Umbilical cord (tissue), 2 donors: Measurements from ENCODE around the gene THSD7B. TPM values are rescaled to one million over a fixed set of nuclear protein-coding genes. Genes with fewer than 3 reads are reported as not detected.

Experiments used
- DNase-seq: peaks from one replicate; pipeline ENCODE4 v3.0.0-alpha.2; 2015; ENCODE audit warnings: low spot score
- total RNA-seq: library from RNA; depleted of rRNA; stranded (reverse); fragments of >200 nt; gene quantifications from one replicate; pipeline ENCODE4 v1.2.3, GENCODE V29; 2014; ENCODE audit warnings: low replicate concordance; ENCODE audit not compliant: insufficient read depth

The THSD7B gene
- total RNA-seq, 1 donor from 2014 or later = 2.2 TPM

DNA sequence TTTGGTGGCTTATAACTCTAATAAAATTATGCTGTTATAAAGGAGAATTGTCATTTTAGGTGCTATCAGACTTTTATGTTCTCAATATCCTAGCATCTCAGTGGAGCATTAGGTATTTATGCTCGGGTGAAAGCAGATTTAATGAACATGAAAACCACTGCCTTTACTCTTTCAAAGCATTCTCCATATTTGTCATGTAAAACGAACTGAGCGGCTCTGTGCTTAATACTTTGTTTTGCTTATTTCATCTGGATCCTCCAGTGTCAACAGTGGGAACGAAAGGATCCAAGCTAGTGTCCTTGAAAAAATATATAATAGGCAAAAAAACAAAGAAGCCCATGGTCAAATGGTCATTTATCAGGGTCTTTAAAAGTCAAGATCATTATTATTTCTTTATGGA is 53.5 kb downstream of the THSD7B start:
- DNase-seq = no peak

DNA sequence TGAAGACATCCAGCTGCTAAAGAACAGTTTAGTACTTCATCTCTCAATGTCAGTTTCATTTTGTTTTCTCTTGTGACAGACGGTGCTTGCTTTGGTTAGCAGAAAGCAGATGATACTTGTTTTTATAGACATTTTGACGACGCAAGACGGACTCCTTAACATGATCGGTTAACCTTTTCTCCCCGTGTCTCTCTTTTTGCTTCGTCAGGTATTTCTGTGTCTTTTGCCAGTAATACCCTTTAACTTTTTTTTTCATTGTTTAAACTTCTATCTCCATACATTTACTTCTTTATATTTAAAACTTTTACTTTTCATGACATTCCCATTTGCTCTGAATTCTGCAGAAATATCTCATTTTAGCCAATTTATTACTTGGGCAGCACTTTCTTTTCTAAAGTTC is 57.9 kb downstream of the THSD7B start:
- DNase-seq = no peak

- no peak for DNase-seq
Observed at GRCh38 chr2:136828162-136828561, 62.8 kb downstream of the THSD7B start.

- DNase-seq = no peak
Observed at GRCh38 chr2:136828774-136829173, 63.4 kb downstream of the THSD7B start.

DNA sequence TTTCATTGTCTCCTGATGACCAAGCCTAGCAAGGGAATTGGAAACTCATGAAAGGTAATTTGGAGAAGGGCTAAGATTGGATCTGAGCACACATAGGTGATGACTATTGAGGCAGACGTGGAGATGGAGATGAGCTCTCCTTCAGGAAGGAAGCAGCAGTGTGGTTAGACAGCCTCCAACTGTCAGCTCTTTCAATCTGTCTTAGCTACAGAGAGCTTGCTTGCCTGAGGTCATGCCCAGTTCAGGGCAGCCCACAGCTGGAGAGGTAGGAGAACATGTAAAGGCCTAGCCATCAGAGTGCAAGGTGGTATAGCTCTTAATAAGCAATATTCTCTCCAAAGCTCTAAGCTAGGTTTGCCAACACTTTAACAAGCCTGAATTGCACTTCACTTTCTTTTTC is 79.2 kb downstream of the THSD7B start:
- no peak for DNase-seq

- DNase-seq = no peak
Observed at GRCh38 chr2:136858656-136859055, 93.3 kb downstream of the THSD7B start.

DNA sequence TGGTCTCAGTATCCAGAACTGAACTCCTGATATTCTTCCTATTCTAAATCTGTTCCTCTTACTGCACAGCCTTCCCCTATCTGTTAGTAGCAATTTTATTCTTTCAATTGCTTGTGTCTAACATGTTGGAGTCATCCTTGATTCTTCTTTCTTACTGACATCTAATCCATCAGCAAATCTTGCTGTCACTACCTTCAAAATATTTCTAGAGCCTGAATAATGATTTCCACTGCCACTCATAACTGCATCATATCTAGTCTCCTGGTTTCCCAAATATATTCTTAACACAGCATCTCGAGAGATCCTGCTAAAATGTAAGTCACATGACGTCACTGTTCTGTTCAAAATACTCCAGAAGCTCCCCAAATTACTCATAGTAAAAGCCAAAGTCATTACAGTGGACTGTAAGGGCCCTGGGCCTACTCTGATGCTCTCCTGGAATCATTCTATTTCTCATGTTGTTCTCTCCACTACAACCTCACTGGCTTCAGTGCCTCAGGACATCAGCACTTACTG is 95.2 kb downstream of the THSD7B start:
- no peak for DNase-seq

DNA sequence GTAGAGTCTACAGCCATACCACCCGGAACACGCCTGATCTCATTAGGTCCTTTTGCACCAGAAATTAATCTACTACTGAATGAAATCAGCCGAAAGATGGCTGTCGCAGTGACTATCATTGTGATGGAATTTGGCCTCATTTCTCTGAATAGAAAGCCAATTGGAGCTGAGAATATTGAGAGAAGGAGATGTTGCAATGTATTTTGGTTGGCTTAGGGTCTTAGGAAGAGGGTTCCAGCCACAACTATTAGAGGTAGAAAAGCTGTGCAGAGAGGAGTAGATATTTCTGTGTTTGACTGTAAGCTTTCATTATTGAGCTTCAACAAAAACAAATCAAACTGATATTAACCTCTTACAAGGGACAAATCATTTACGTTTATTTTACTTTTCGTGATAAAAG is 98.1 kb downstream of the THSD7B start:
- DNase-seq = no peak

DNA sequence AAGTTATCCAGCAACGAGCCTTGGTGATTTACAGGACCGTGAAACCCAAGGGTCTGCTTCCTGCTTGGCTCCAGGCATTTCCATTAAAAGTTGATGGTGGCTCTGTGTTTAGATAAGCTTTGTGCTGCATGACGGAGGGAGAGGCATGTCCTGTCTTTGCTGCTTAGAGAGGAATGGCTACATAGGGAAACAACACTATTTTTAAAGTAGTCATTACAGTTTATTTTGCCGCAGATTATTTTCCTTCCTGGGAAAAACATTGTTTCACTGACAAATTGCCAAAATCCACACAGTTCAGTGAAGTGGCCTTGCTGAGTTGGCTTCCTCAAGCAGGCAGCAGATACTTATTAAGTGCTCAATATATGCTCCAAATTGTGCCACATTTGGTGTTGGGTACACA is 98.5 kb downstream of the THSD7B start:
- DNase-seq = peak; percentile 25

DNA sequence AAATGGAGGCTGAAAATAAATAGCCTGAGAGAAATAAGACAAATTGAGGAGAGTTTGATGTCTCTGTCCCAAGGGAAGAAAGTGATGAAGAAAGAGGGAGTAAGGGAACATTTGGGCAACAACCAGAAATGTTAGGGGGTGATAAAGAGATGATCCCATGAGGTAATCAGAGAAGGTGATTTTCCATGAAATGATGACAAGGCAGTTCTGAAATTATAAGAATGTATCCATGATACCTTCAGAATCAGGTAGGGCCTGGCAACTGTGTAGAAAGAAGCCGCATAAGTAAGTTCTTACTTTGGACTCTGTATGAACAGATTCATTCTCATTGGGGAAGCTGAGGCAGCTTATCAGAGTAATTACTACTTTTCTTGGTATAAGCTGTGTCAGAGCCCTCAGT is 106.1 kb downstream of the THSD7B start:
- DNase-seq = no peak

DNA sequence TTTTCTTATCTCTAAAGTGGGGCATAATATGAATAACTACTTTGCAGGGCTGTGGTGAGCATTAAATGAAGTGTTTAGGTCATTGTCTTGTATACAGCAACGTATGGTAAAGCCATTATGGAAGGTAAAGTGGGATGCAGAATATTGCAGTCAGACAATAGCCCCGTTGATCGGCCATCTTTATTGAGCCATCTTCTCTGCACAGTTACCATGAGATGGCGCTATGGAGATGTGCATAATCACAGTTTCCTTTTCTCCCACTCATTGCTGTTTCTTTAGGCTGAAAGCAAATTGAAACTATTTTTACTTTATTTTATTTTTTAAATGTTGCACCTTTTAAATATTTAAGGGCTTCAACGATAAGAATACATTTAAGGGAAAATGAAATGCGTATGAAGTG is 108.9 kb downstream of the THSD7B start:
- DNase-seq = no peak

DNA sequence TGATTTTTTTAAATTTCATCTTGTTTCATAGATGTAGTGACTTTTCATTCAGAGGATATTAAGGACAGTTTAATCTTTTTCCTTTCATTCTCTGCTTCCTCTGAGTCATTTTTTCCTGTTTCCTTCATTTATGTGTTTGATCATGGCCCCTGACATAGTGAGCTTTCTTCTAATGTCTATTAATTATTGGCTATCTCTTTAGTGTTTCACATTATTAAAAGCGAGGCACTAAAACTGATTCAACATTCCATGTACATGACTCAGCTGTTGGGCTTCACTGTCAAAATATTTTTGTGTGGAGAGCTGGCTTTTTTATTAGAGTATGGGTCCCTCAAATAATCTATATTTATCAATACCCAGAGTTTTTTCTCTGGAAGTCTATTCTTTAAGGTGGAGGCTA is 125.8 kb downstream of the THSD7B start:
- DNase-seq = no peak

DNA sequence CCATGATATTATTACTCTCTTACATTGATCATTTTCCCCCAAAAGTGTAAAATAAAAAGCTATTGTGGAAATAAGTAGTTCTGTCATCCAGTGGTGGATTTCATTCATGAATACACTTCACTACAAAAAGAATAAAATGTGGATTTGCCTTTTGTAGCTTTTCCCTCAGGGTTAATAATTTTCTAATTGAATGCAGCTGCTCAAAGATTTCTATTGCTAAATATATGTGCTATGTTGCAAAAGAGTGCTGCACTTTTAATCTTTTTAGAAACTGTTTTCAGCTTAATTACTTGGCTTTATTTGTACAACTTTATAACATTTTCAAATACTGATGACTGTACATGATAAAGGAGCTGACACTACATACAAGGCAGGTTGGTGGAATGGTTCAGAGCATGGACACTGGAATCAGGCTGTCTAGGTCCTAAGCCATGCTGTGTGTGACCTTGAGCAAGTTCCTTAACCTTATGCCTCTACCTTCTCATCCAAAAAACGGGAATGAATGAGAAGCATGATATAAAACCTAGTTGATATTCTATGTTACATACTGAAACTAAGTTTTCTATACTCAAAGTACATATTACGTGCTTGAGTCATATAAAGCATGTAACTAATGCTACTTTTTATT is 128.8 kb downstream of the THSD7B start:
- DNase-seq = no peak

DNA sequence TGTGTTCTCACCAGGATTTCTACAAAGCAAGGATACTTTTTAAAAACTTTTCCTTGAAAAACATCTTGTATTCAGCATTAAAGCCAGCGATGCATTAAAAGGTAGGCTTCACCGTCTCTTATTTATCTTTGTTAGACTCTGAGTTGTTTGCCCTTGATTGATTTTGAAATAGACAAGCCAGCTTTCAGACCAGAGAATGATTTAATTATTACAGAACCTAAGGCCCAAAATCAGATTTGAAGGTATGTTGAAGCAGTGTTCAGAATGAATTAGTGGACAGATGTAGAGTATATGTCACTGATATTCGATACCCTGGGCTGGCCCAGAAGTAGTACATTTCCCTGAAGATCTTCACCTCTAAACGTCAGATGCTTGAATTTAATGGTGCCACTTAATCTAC is 136.4 kb downstream of the THSD7B start:
- DNase-seq = no peak

DNA sequence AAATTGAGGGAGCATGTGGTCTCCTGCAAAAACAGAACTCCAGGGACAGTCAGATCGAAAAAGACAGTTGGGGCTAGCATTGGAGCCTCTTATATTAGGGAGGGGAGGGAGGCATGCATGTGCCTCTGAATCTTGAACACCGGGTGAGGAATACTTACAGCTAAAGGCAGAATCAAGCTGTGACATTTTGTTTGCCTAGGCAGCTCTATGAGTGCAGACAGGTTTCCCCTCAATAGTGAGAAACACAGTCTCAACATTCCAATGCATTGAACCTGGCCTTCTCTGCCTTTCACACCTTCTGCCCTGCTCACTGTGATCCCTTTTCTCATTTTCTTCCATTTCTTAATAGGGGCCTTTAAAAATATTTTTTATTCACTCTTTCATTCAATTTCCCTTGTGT is 140.4 kb downstream of the THSD7B start:
- DNase-seq = no peak

- no peak for DNase-seq
Observed at GRCh38 chr2:136909777-136910176, 144.4 kb downstream of the THSD7B start.

GRCh38 chr2:136916131-136916530 is 150.8 kb downstream of the THSD7B start:
- DNase-seq = no peak

GRCh38 chr2:136917411-136917881 is 152.1 kb downstream of the THSD7B start:
- DNase-seq = no peak

GRCh38 chr2:136919682-136920081 is 154.3 kb downstream of the THSD7B start:
- DNase-seq = no peak

DNA sequence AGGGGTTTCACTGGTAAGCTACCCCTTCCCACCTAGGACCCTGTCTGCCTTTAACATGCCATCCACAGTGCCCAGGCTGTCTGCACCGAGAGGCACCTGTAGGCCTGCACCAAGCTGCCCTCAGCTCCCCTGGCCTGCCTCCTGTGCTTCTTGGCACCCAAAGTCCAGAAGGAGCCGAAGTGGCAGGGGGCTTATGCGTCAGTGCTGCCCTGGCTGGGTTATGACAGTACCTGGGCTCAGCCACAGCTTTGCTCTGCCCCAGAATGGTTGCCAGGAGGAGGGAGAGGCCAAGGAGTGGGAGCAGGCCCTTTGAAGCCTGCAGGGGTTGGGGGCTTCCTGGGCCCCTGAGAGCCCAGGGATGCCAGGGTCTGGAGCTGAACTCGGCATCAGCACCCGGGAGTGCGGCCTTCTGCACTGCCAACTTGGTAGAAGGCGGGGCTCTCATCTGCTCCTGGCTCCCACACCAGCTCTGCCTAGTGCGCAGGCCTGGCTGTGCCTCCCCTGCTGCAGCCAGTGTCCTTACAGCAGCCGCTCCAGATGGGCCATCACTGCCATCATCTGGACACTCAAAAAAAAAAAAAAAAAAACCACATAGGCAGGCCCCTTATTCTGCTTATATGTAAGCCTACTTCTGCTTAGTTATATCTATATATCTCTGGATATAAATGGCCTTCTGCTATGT is 155.4 kb downstream of the THSD7B start:
- no peak for DNase-seq

- DNase-seq = no peak
Observed at GRCh38 chr2:136927156-136927555, 161.8 kb downstream of the THSD7B start.

GRCh38 chr2:136929531-136929930 is 164.2 kb downstream of the THSD7B start:
- no peak for DNase-seq

- DNase-seq = peak; percentile 13
Observed at GRCh38 chr2:136932700-136933099, 167.4 kb downstream of the THSD7B start.
